Sciatic nerve (tissue), 2 donors: ENCODE data around the gene PATE4. TPM values are rescaled to one million over a fixed set of nuclear protein-coding genes. Genes with fewer than 3 reads are reported as not detected.
"Not testable (repeated sequence)": the region's sequence is repeated elsewhere in the genome, so short reads cannot be mapped to it uniquely, and the experiment has no call there.

Experiments used
- ATAC-seq: fragments of 200-7000 bp; cut with Tn5 transposase; one replicate; pipeline ENCODE4 v1.9.1; 2020; ENCODE audit warnings: mild to moderate bottlenecking, moderate library complexity
- DNase-seq: peaks from one replicate; pipeline ENCODE4 v3.0.0-alpha.2; 2020; ENCODE audit warnings: low spot score
- intact Hi-C: fragments of 100-400 bp; cut with DNase I; formaldehyde crosslinking; loops from one replicate; pipeline ENCODE4 v1.14.2; 2022
- total RNA-seq: library from RNA; stranded (reverse); fragmentation: NEBNext Ultra II Directional; extraction: Animal tissue kit (Norgen Biotek cat#: 25700); gene quantifications from one replicate; pipeline ENCODE4 v1.2.1, GENCODE V29; 2021
- donor health status: DM: no; HTN: no; CAD: no.
- donor health status: DM: no; HTN: no; CAD: no.

The PATE4 gene
- total RNA-seq, result not detected

- no peak for DNase-seq
- intact Hi-C loops, result no loop called here
- ATAC-seq, result no peak
Observed at GRCh38 chr11:125833016-125833415, at the start of gene PATE4. TSS of gene PATE4 (plus strand) at chr11:125833316. CDS start at chr11:125833360, 44 bp downstream.

GRCh38 chr11:125784678-125785077 lies 48.4 kb upstream of the PATE4 start:
- intact Hi-C loops, result no loop called here
- ATAC-seq (no peak), DNase-seq (no peak)

GRCh38 chr11:125787827-125788226 lies 45.3 kb upstream of the PATE4 start, which contains the start of gene PATE3:
TSS of gene PATE3 (plus strand) at chr11:125788127. CDS start at chr11:125788152, 25 bp downstream.
- no peak for DNase-seq
- intact Hi-C loops, result no loop called here
- no peak for ATAC-seq

- intact Hi-C loops, result no loop called here
- DNase-seq (no peak), ATAC-seq (no peak)
Observed at GRCh38 chr11:125790825-125791224, 42.3 kb upstream of the PATE4 start.

- intact Hi-C loops, result no loop called here
- ATAC-seq (no peak), DNase-seq (no peak)
Observed at GRCh38 chr11:125797641-125798040, 35.5 kb upstream of the PATE4 start.

GRCh38 chr11:125799808-125800207 lies 33.3 kb upstream of the PATE4 start:
- DNase-seq (no peak), ATAC-seq (no peak)
- intact Hi-C loops, result no loop called here

- DNase-seq (no peak), ATAC-seq (no peak)
- intact Hi-C loops, result no loop called here
Observed at GRCh38 chr11:125802387-125802786, 30.7 kb upstream of the PATE4 start.

GRCh38 chr11:125807909-125808308 lies 25.2 kb upstream of the PATE4 start:
- intact Hi-C loops, result no loop called here
- ATAC-seq (no peak), DNase-seq (no peak)

- no peak for DNase-seq
- ATAC-seq, result no peak
- intact Hi-C loops, result no loop called here
Observed at GRCh38 chr11:125835748-125836147, 2.6 kb downstream of the PATE4 start.

- intact Hi-C loops, result no loop called here
- DNase-seq (no peak), ATAC-seq (no peak)
Observed at GRCh38 chr11:125842321-125842948, 9.3 kb downstream of the PATE4 start.

- DNase-seq (no peak), ATAC-seq (no peak)
- intact Hi-C loops, result no loop called here
Observed at GRCh38 chr11:125846188-125846587, 13.1 kb downstream of the PATE4 start.

- DNase-seq, intact Hi-C loops, ATAC-seq: not testable (repeated sequence)
Observed at GRCh38 chr11:125857670-125858069, 24.6 kb downstream of the PATE4 start.

- intact Hi-C loops, ATAC-seq, DNase-seq: not testable (repeated sequence)
Observed at GRCh38 chr11:125862786-125863185, 29.7 kb downstream of the PATE4 start.

GRCh38 chr11:125865354-125865753 lies 32.2 kb downstream of the PATE4 start:
- DNase-seq, ATAC-seq, intact Hi-C loops: not testable (repeated sequence)

GRCh38 chr11:125869521-125869920 lies 36.4 kb downstream of the PATE4 start:
- ATAC-seq, result no peak
- no peak for DNase-seq

GRCh38 chr11:125871391-125872137 lies 38.4 kb downstream of the PATE4 start:
- DNase-seq (no peak), ATAC-seq (no peak)
- intact Hi-C loops, result no loop called here

More at GRCh38 chr11:125869521-125869920, 36.4 kb downstream of the PATE4 start:
- intact Hi-C loops, result no loop called here

- ATAC-seq, result no peak
- no peak for DNase-seq
- intact Hi-C loops, result no loop called here
Observed at GRCh38 chr11:125872138-125872491, 39.0 kb downstream of the PATE4 start.

GRCh38 chr11:125873881-125874555 lies 40.9 kb downstream of the PATE4 start:
- intact Hi-C loops, result no loop called here
- ATAC-seq (peak; percentile 10), DNase-seq (no peak)

- peak; percentile 68 for DNase-seq
- ATAC-seq, result peak; percentile 87
- intact Hi-C loops, result no loop called here
Observed at GRCh38 chr11:125874556-125875124, 41.5 kb downstream of the PATE4 start.
